Spleen (tissue), 7 donors: Measurements from ENCODE around the gene VDAC1.

Experiments used
- CTCF ChIP-seq, 11 experiments: fragments of 200-600 bp in 7 of 11; fragments of 450-650 bp in 4 of 11; sonication (generic) in 4 of 11; IDR thresholded peaks in 8 of 11; conservative IDR thresholded peaks in 3 of 11; 1 replicate in 7 of 11; 2 replicates in 4 of 11; pipeline versions ENCODE4 v1.4.0 to v1.8.0; 2016 to 2021; ENCODE audit warnings: antibody characterized with exemption in 11 of 11, inconsistent platforms in 4 of 11, mild to moderate bottlenecking in 1 of 11
- POLR2A ChIP-seq, 3 donors: fragments of 450-650 bp; IDR thresholded peaks; one replicate each; pipeline ENCODE4 v1.5.1; 2017; ENCODE audit warnings: antibody characterized with exemption in 3 of 3, mild to moderate bottlenecking in 1 of 3
- donor health status: DM: no; HTN: no; CAD: no; lungs with moderate emphysema.
- donor health status: DM: no; HTN: no; CAD: no.
- donor health status: DM: no; HTN: no; CAD: no.

GRCh38 chr5:133947431-133947841 lies 57.3 kb downstream of the VDAC1 start:
- TF ChIP-seq CTCF (IDR thresholded peaks at IDR 0.05 in 8 of 11, conservative IDR thresholded peaks at IDR 0.05 in 3 of 11) (no peak), POLR2A (IDR thresholded peaks at IDR 0.05) (no peak)
